AG04450 (cell line): ENCODE data around the gene MOCS1. TPM values are rescaled to one million over a fixed set of nuclear protein-coding genes. Genes with fewer than 3 reads are reported as not detected.

Experiments used
- CTCF ChIA-PET: fragments of 300-600, 350-600 bp; formaldehyde crosslinking; extraction: SDS; loops from one replicate; lab custom pipeline; 2022; ENCODE audit warnings: antibody characterized with exemption, inconsistent platforms; lab: Charles Lee
- POLR2A ChIA-PET: fragments of 350-600 bp; formaldehyde crosslinking; extraction: SDS; loops from one replicate; lab custom pipeline; 2021; ENCODE audit warnings: antibody characterized with exemption, inconsistent platforms; lab: Yijun Ruan, JAX
- DNase-seq: peaks from one replicate; pipeline ENCODE4 v3.0.0-alpha.2; 2011; ENCODE audit warnings: low read depth, low spot score
- H3K27ac ChIP-seq: one replicate; pipeline ENCODE4 v1.5.1; 2012; ENCODE audit warnings: low read depth, low read length, control low read depth
- H3K27me3 ChIP-seq: one replicate; pipeline ENCODE4 v1.6.0; 2012; ENCODE audit warnings: low read length; ENCODE audit not compliant: control insufficient read depth, insufficient read depth
- H3K4me3 ChIP-seq: 2 replicates; pipeline ENCODE4 v1.5.1; 2011; ENCODE audit warnings: mild to moderate bottlenecking, low read depth, low read length, control low read depth
- H3K9me3 ChIP-seq: 2 replicates; pipeline ENCODE4 v1.5.1; 2012; ENCODE audit warnings: low read length; ENCODE audit not compliant: control insufficient read depth, insufficient read depth
- polyA plus RNA-seq: library from polyadenylated mRNA; depleted of rRNA; stranded (reverse); fragments of >200 nt; gene quantifications from 2 replicates; pipeline ENCODE4 v1.2.3, GENCODE V29; 2011
- TF ChIP-seq, protein P1 (sequence below): IDR thresholded peaks from 2 replicates; pipeline ENCODE4 v1.5.1; 2011; ENCODE audit warnings: low read depth, low read length, control low read depth, inconsistent platforms

Gene MOCS1
- polyA plus RNA-seq, 1 experiment: 6.1 TPM

- ChIA-PET CTCF (interaction anchor here (0.8 kb wide), 1 partner anchor 43 kb away, joined by 4 read pairs; no protein-coding TSS in a partner anchor), POLR2A (no interaction called here)
- Histone ChIP-seq H3K4me3 (no peak overlapping the region), H3K27me3 (no peaks in the 10 kb centered on the region), H3K27ac (no peak overlapping the region), H3K9me3 (no peaks in the 10 kb centered on the region)
- TF ChIP-seq, protein P1, sequence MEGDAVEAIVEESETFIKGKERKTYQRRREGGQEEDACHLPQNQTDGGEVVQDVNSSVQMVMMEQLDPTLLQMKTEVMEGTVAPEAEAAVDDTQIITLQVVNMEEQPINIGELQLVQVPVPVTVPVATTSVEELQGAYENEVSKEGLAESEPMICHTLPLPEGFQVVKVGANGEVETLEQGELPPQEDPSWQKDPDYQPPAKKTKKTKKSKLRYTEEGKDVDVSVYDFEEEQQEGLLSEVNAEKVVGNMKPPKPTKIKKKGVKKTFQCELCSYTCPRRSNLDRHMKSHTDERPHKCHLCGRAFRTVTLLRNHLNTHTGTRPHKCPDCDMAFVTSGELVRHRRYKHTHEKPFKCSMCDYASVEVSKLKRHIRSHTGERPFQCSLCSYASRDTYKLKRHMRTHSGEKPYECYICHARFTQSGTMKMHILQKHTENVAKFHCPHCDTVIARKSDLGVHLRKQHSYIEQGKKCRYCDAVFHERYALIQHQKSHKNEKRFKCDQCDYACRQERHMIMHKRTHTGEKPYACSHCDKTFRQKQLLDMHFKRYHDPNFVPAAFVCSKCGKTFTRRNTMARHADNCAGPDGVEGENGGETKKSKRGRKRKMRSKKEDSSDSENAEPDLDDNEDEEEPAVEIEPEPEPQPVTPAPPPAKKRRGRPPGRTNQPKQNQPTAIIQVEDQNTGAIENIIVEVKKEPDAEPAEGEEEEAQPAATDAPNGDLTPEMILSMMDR: no peak
- DNase-seq: no peak
Observed at GRCh38 chr6:39907871-39908575, 26.2 kb downstream of the MOCS1 start.

GRCh38 chr6:39906318-39906761 is 27.9 kb downstream of the MOCS1 start:
- H3K4me3 ChIP-seq: no peak overlapping the region

GRCh38 chr6:39905640-39905975 is 28.7 kb downstream of the MOCS1 start:
- Histone ChIP-seq H3K27ac (no peak overlapping the region), H3K4me3 (no peak overlapping the region), H3K9me3 (no peaks in the 10 kb centered on the region), H3K27me3 (no peaks in the 10 kb centered on the region)
- POLR2A ChIA-PET: no interaction called here
- DNase-seq: no peak
- TF ChIP-seq, protein P1: no peak
- CTCF ChIA-PET: interaction anchor here (1.2 to 2.3 kb wide), 2 partner anchors 11 to 12 kb away, joined by 3 to 19 read pairs; no protein-coding TSS in a partner anchor

More at GRCh38 chr6:39906318-39906761, 27.9 kb downstream of the MOCS1 start:
- no peaks in the 10 kb centered on the region for H3K9me3 ChIP-seq
- no peaks in the 10 kb centered on the region for H3K27me3 ChIP-seq
- ChIA-PET POLR2A (no interaction called here), CTCF (interaction anchor here (2.3 kb wide), 1 partner anchor 13 kb away, joined by 19 read pairs; no protein-coding TSS in a partner anchor)
- TF ChIP-seq, protein P1: no peak
- H3K27ac ChIP-seq: no peak overlapping the region
- no peak for DNase-seq

DNA sequence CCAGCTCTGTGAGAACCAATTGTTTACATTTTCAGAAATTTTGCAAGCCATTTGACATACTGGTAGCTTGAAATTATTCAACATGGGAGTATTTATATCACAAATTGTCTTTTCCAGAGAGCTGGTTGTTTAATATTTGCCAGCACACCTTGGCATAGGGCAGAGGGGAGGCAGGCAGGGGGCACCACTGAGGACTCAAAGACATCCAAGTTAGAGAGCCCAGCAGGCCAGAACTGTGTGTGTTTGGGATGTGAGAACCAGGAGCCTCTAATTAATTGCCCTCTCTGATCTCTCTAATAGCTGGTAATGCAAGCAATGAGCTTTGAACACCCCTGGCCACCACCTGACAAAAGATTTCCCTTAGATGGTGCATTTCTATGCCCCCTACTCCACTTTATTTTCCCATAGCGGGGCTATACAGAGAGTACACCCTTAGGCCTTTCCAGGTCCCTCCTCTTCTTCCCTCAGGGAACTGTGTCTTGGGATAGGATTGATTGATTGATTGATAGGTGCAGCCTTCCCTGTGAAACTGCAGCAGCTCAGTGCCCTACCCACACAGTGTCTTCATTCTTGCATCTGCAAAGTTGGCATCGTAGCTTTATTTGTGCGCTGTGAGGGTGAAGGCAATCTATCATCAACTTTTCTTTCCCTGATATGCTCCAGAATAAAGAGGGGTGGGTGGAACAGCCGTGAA is 29.2 kb downstream of the MOCS1 start:
- CTCF ChIA-PET: interaction anchor here (0.9 to 2.3 kb wide), 3 partner anchors 11 to 14 kb away, joined by 3 to 19 read pairs (median 4); no protein-coding TSS in a partner anchor
- POLR2A ChIA-PET: no interaction called here
- TF ChIP-seq, protein P1: no peak

GRCh38 chr6:39903656-39904055 is 30.6 kb downstream of the MOCS1 start:
- Histone ChIP-seq H3K27me3 (no peaks in the 10 kb centered on the region), H3K4me3 (no peak overlapping the region), H3K9me3 (no peaks in the 10 kb centered on the region), H3K27ac (no peak overlapping the region)
- POLR2A ChIA-PET: no interaction called here
- CTCF ChIA-PET: interaction anchor here (0.9 to 1.2 kb wide), 3 partner anchors 11 to 38 kb away, joined by 3 to 4 read pairs (median 3); no protein-coding TSS in a partner anchor
- DNase-seq: no peak
- TF ChIP-seq, protein P1: no peak

More for the DNA sequence above, 29.2 kb downstream of the MOCS1 start:
- no peak overlapping the region for H3K27ac ChIP-seq
- H3K4me3 ChIP-seq: no peak overlapping the region
- no peaks in the 10 kb centered on the region for H3K27me3 ChIP-seq
- H3K9me3 ChIP-seq: no peaks in the 10 kb centered on the region
- no peak for DNase-seq
